Vagina (tissue), 2 donors: ENCODE measurements around the gene TIMP2. TPM values are rescaled to one million over a fixed set of nuclear protein-coding genes. Genes with fewer than 3 reads are reported as not detected.

Experiments
- DNase-seq, 2 donors: peaks; one replicate each; pipeline ENCODE4 v3.0.0-alpha.2; 2017; ENCODE audit errors: extremely low spot score in 2 of 2
- H3K27ac ChIP-seq: fragments of 200-600 bp; sonication (generic); one replicate; pipeline ENCODE4 v1.5.1; 2019
- H3K27me3 ChIP-seq: fragments of 200-600 bp; sonication (generic); one replicate; pipeline ENCODE4 v1.5.1; 2019
- H3K36me3 ChIP-seq, 2 donors: fragments of 200-600 bp; sonication (generic); one replicate each; pipeline ENCODE4 v1.5.1; 2017 to 2019
- H3K4me1 ChIP-seq: fragments of 200-600 bp; sonication (generic); one replicate; pipeline ENCODE4 v1.5.1; 2019
- H3K4me3 ChIP-seq, 2 donors: fragments of 200-600 bp; sonication (generic); 1 replicate in 1 of 2; 2 replicates in 1 of 2; pipeline ENCODE4 v1.5.1; 2016 to 2019
- H3K9me3 ChIP-seq: fragments of 200-600 bp; sonication (generic); one replicate; pipeline ENCODE4 v1.5.1; 2019
- POLR2A ChIP-seq, 2 donors: fragments of 450-650 bp; IDR thresholded peaks; one replicate each; pipeline ENCODE4 v1.6.1; 2017; ENCODE audit warnings: antibody characterized with exemption in 2 of 2, mild to moderate bottlenecking in 2 of 2, moderate library complexity in 2 of 2
- POLR2AphosphoS5 ChIP-seq, 2 donors: sonication (generic); formaldehyde crosslinking; IDR thresholded peaks; one replicate each; pipeline ENCODE4 v1.9.0; 2017; ENCODE audit warnings: antibody characterized with exemption in 2 of 2, mild to moderate bottlenecking in 2 of 2, low read depth in 1 of 2; ENCODE audit not compliant: insufficient read depth in 1 of 2
- intact Hi-C: fragments of 100-400 bp; cut with DNase I; formaldehyde crosslinking; loops from one replicate; pipeline ENCODE4 v1.15.1; 2023
- total RNA-seq: library from RNA; depleted of rRNA; stranded (reverse); fragments of >200 nt; gene quantifications from one replicate; pipeline ENCODE4 v1.2.3, GENCODE V29; 2016
- TF ChIP-seq, protein P1 (sequence below), 3 experiments: fragments of 450-650 bp in 2 of 3; fragments of 200-600 bp in 1 of 3; sonication (generic) in 1 of 3; IDR thresholded peaks; one replicate each; pipeline ENCODE4 v1.5.1; 2017 to 2019; ENCODE audit warnings: antibody characterized with exemption in 3 of 3, mild to moderate bottlenecking in 2 of 3, moderate library complexity in 2 of 3

Gene TIMP2
- total RNA-seq, 1 donor from 2014 or later = 181 TPM

DNA sequence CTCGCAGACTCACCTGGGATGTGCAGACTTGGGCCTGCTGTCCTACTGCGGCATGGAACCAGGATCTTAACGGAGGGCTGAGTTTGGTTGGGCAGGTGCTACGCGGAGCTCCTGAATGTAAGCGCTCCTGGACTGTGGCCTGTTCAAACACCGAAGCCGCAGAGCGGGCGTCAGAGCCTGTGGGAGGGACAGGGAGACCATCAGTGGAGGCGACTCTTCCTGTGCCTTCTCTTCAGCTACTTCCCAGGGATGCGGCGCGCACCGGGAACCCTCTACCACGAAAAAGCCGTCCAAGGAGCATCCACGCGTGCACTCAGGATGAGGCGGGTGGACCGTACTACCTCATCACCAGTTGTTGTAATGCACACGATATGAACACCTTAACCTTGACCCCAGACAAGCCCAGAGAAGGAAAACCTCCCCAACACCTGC, 86.6 kb downstream of the TIMP2 start:
- intact Hi-C loops = no loop called here
- peaks cover 29% of the 10 kb centered on the region for H3K4me1 ChIP-seq
- no peaks in the 10 kb centered on the region for H3K9me3 ChIP-seq
- H3K27ac ChIP-seq = no peak overlapping the region
- peaks cover 0 to 43% of the 10 kb centered on the region in 2 donors for H3K36me3 ChIP-seq
- no peaks in the 10 kb centered on the region for H3K27me3 ChIP-seq
- TF ChIP-seq, protein P1, sequence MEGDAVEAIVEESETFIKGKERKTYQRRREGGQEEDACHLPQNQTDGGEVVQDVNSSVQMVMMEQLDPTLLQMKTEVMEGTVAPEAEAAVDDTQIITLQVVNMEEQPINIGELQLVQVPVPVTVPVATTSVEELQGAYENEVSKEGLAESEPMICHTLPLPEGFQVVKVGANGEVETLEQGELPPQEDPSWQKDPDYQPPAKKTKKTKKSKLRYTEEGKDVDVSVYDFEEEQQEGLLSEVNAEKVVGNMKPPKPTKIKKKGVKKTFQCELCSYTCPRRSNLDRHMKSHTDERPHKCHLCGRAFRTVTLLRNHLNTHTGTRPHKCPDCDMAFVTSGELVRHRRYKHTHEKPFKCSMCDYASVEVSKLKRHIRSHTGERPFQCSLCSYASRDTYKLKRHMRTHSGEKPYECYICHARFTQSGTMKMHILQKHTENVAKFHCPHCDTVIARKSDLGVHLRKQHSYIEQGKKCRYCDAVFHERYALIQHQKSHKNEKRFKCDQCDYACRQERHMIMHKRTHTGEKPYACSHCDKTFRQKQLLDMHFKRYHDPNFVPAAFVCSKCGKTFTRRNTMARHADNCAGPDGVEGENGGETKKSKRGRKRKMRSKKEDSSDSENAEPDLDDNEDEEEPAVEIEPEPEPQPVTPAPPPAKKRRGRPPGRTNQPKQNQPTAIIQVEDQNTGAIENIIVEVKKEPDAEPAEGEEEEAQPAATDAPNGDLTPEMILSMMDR (IDR thresholded peaks at IDR 0.05) = no peak
- TF ChIP-seq POLR2A (IDR thresholded peaks at IDR 0.05) (no peak), POLR2AphosphoS5 (IDR thresholded peaks at IDR 0.05; ENCODE audit: insufficient read depth in 1 of 2, low read depth in 1 of 2) (no peak)
- peak overlapping the region in 1 of 2 donors; percentile 81 for H3K4me3 ChIP-seq
- no peak for DNase-seq

DNA sequence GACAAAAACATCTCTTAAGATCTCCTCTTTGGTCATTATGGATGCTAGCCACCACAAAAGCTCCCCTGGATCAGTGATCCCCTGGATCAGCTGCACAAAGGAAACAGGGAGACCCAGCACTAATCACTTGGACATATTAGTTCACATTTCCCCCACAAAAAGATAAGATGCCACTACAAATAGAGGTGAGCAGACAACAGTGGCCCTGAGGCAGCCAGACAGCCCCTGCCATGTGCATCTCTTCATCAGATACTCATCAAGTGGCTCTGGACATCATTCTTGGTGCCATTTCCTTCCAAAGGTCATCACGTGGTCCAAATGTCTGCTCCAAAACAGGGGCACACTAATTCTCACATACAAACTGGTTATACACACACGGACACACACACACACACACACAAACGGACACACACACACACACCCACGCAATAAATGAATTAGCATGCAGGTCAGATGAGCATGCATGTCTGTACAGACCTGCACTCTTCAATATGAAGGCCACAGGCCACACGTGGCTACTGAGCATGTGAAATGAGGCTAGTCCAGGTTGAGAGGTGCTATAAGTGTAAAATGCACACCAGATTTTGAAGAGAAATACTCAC, 88.7 kb downstream of the TIMP2 start:
- Histone ChIP-seq H3K36me3 (peaks cover 0 to 64% of the 10 kb centered on the region in 2 donors), H3K9me3 (no peaks in the 10 kb centered on the region), H3K4me3 (no peak overlapping the region), H3K27me3 (no peaks in the 10 kb centered on the region), H3K27ac (no peak overlapping the region), H3K4me1 (peaks cover 25% of the 10 kb centered on the region)
- intact Hi-C loops = no loop called here
- TF ChIP-seq POLR2AphosphoS5 (IDR thresholded peaks at IDR 0.05; ENCODE audit: insufficient read depth in 1 of 2, low read depth in 1 of 2) (no peak), POLR2A (IDR thresholded peaks at IDR 0.05) (no peak)
- TF ChIP-seq, protein P1 (IDR thresholded peaks at IDR 0.05) = no peak
- no peak for DNase-seq

DNA sequence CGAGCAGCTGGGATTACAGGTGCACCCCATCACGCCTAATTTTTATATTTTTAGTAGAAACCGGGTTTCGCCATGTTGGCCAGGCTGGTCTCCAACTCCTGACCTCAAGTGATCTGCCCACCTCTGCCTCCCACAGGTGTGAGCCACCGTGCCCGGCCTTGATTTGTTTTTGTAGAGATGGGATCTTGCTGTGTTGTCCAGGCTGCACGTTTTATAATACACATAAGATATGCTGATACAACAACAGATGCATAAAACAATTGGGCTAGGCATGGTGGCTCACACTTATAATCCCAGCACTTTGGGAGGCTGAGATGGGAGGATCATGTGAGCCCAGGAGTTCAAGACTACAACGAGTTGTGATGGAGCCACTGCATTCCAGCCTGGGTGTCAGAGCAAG, 90.6 kb downstream of the TIMP2 start:
- Histone ChIP-seq H3K4me3 (no peak overlapping the region), H3K9me3 (no peaks in the 10 kb centered on the region), H3K27me3 (no peaks in the 10 kb centered on the region), H3K27ac (no peak overlapping the region), H3K4me1 (peaks cover 19% of the 10 kb centered on the region), H3K36me3 (peaks cover 0 to 81% of the 10 kb centered on the region in 2 donors)
- no peak for DNase-seq
- TF ChIP-seq, protein P1 (IDR thresholded peaks at IDR 0.05) = no peak
- TF ChIP-seq POLR2AphosphoS5 (IDR thresholded peaks at IDR 0.05; ENCODE audit: insufficient read depth in 1 of 2, low read depth in 1 of 2) = no peak
- no peak for TF ChIP-seq POLR2A (IDR thresholded peaks at IDR 0.05)
- intact Hi-C loops = no loop called here

DNA sequence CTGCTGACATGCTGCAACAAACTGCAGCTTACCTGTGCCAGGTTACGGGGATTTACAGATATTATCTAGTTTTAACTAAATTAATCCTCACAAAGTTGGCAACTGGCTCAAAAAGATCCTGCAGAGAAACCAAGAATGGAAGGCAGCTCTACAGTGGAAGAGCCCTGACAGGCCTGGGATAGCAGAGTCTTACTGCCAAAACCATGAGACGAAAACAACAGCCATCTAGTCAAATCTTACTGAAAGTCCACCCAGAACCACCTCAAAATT, 92.7 kb downstream of the TIMP2 start:
- intact Hi-C loops = no loop called here
- H3K27me3 ChIP-seq = no peaks in the 10 kb centered on the region
- no peak overlapping the region for H3K27ac ChIP-seq
- DNase-seq = no peak
- H3K4me1 ChIP-seq = peaks cover 1% of the 10 kb centered on the region
- no peaks in the 10 kb centered on the region for H3K9me3 ChIP-seq
- TF ChIP-seq POLR2AphosphoS5 (IDR thresholded peaks at IDR 0.05; ENCODE audit: insufficient read depth in 1 of 2, low read depth in 1 of 2) = no peak
- TF ChIP-seq, protein P1 (IDR thresholded peaks at IDR 0.05) = no peak
- peaks cover 0 to 95% of the 10 kb centered on the region in 2 donors for H3K36me3 ChIP-seq
- no peak overlapping the region for H3K4me3 ChIP-seq

DNA sequence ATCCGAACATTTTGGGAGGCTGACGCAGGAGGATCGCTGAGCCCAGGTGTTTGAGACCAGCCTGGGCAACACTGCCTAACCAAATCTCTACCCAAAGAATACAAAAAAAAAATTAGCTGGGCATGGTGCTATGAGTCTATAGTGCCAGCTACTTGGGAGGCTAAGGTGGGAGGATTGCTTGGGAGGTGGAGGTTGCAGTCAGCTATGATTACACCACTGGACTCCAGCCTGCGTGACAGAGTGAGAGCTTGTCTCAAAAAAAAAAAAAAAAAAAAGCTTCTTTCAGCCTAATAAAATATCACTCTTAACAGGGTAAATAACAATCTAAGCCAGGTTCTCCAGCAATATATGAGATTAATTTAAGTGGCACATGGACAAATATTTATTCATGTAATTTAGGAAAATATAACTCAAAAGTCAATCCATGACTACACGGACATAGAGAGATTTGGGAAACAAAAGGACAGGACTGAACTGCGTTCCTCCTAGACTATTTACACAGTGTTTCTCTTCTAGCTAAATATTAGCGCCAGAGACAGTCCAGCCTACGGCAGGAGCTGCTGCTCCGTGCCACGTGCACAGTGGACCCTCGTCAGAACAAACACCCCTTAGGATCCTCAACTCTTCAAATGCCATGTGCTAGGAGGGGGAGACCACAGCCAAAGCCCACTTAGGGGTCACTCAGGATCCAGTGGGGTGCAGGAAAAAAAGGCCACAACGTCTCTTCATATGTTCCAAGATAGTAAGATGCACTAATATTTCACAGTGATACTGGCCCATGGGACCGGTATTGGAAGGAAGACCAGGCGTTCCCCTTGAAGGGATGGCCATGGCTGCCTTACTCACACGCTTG, 93.3 kb downstream of the TIMP2 start:
- no peaks in the 10 kb centered on the region for H3K27me3 ChIP-seq
- peaks cover 0 to 95% of the 10 kb centered on the region in 2 donors for H3K36me3 ChIP-seq
- no peak for TF ChIP-seq POLR2A (IDR thresholded peaks at IDR 0.05)
- no peak for TF ChIP-seq POLR2AphosphoS5 (IDR thresholded peaks at IDR 0.05; ENCODE audit: insufficient read depth in 1 of 2, low read depth in 1 of 2)
- TF ChIP-seq, protein P1 (IDR thresholded peaks at IDR 0.05) = no peak
- no peak overlapping the region for H3K27ac ChIP-seq
- H3K9me3 ChIP-seq = no peaks in the 10 kb centered on the region
- H3K4me3 ChIP-seq = no peak overlapping the region
- intact Hi-C loops = no loop called here
- H3K4me1 ChIP-seq = no peaks in the 10 kb centered on the region
- no peak for DNase-seq
